Transverse colon (tissue), 4 donors: ENCODE data around the gene TOX2.

Experiments
- CTCF ChIP-seq, 5 experiments: fragments of 200-600 bp in 3 of 5; fragments of 450-650 bp in 2 of 5; sonication (generic) in 3 of 5; IDR thresholded peaks; 1 replicate in 2 of 5; 2 replicates in 3 of 5; pipeline ENCODE4 v1.5.1; 2016 to 2017; ENCODE audit warnings: antibody characterized with exemption in 5 of 5, inconsistent platforms in 3 of 5, mild to moderate bottlenecking in 2 of 5, moderate library complexity in 1 of 5
- EP300 ChIP-seq: sonication (generic); formaldehyde crosslinking; IDR thresholded peaks from one replicate; pipeline ENCODE4 v1.6.1; 2017; ENCODE audit warnings: antibody characterized with exemption, low read depth
- POLR2A ChIP-seq: fragments of 450-650 bp; IDR thresholded peaks from one replicate; pipeline ENCODE4 v1.6.1; 2016; ENCODE audit warnings: antibody characterized with exemption, mild to moderate bottlenecking, moderate library complexity
- POLR2AphosphoS5 ChIP-seq, 3 donors: sonication (generic); formaldehyde crosslinking; IDR thresholded peaks; one replicate each; pipeline ENCODE4 v1.6.1; 2016; ENCODE audit warnings: antibody characterized with exemption in 3 of 3

GRCh38 chr20:44032583-44033331 lies 118.1 kb downstream of the TOX2 start:
- TF ChIP-seq CTCF (IDR thresholded peaks at IDR 0.05) (no peak), EP300 (no peak), POLR2AphosphoS5 (IDR thresholded peaks at IDR 0.05) (no peak), POLR2A (no peak)
